Epithelial cell of prostate (primary cell): ENCODE measurements around the gene PTCSC3.

Experiments
- DNase-seq: peaks from one replicate; pipeline ENCODE4 v3.0.0-alpha.2; 2011; ENCODE audit warnings: low read depth, low spot score
- H3K27ac ChIP-seq: fragments of 450-650 bp; 2 replicates; pipeline ENCODE4 v1.5.1; 2017; ENCODE audit warnings: mild to moderate bottlenecking

PTCSC3 gene

DNA sequence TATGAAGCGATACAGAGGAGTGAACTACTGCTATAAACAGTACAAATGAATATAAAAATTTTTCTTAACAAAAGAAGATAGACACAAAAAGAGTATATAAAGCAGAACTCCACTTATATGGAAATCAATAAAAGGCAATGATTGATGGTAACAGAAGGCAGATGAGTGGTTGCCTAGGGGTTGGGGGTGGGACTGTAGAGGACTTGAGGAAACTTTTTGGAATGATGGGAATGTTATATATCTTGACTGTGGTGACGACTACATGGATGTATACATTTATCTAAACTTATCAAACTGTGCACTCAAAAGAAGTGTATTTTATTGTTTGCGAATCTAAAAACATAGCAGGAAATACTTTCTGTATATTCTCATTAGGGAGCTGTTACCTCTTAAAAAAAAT is 89.1 kb downstream of the PTCSC3 start:
- H3K27ac ChIP-seq = no peak overlapping the region
- no peak for DNase-seq

DNA sequence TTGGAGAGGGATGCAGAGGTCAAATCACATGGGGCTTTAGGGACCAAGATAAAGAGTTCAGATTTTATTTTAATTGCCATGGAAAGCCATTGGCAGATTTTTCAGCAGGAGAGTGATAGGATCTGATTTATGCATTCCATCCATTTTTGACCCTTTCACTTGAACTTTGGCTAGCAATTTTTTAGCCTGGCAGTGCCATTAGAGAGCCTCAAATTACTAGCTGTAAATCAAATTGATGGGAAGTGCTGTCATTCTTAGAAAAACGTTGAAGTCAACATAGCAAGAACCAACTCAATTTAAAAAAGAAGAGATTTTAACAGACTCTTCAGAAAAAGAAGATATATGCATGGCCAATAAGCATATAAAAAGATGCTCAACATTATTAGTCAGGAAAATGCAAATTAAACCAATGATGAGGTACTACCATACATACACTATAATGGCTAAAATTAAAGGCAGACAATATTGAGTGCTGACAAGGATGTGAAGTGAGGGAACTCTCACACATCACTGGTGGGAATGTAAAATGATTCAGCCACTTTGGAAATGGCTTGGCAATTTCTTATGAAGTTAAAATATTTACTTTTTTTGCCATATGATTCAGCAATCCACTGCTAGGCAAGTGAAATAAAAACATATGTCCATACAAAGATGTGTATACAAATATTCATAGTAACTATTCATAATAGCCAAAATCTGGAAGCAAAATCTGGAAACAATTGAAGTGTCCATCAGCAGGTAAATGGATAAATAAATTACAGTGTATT is 89.7 kb downstream of the PTCSC3 start:
- no peak overlapping the region for H3K27ac ChIP-seq
- DNase-seq = no peak

DNA sequence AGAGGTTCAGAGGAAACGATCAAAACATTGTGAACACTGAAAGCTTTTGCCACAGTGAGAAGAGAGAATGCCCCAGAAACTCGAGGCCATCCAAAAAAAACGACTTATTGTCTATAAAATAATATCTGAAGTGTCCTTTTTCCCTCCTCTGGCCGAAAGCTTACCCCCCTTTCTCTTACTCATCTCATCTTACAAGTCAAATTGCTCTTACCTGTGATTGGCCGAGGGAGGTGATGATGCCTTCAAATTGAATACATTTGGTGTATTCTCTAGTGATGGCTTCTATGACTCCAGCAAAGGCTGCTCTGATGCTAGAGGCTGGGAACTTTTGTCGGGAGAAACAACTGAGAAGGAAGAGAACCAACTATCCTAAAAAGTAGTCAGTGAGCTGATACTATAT is 90.7 kb downstream of the PTCSC3 start:
- no peak overlapping the region for H3K27ac ChIP-seq
- DNase-seq = no peak
